T-helper 9 cell (primary cell): ENCODE results near the gene VSTM5.
"Not testable (repeated sequence)": the region's sequence is repeated elsewhere in the genome, so short reads cannot be mapped to it uniquely, and the experiment has no call there.

Experiments used
- DNase-seq: peaks from one replicate; pipeline ENCODE4 v3.0.0-alpha.2; 2020

VSTM5 gene

DNA sequence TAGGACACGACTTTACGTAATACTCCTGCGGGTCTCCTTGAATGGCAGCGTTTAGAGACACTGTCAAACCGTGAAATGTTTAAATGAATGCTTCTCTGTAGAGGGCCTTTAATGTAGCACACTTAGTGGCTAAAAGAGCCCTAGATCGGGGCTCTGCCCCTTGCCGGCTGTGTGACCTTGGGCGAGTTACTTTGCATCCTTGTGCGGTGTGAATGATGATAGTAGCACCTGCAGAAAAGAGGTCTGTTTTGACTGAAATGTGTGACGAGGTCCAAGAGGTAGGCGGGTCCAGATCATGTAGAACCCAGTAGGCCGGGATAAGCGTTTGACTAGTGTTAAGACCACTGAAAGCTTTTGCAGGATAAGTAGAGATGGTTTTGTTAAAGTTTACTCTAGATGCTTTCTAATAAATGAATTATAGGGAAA, 65.5 kb downstream of the VSTM5 start:
- DNase-seq: no peak

DNA sequence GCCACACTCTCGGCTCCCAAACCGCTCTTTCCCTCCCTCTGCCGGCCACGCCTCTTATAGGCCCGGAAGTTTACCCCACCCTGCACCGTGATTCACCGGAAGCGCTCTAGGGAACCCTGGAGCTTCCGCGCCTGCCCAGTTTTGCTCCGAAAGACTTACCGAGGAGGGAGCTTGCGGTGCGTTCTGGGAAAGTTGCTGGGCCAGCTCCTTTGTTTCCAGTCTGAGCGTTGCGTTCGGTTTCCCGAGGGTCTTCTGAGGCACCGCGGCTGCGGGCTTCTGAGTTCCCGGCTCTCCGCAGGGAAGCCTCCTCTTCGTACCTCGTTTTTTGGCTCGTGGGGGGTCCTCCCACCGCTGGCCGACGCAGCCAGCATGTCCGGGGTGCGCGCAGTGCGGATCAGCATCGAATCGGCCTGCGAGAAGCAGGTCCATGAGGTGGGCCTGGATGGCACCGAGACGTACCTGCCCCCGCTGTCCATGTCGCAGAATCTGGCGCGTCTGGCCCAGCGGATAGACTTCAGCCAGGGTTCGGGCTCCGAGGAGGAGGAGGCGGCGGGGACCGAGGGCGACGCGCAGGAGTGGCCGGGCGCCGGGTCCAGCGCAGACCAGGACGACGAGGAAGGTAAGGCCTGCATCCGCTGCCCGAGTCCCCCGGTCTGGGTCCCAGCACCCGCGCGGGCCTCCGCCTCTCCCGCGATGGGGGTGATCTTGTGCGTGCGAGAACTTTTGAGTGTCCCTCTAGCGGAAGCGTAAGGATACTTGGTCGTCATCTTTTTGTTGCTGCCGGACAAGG, 66.1 kb downstream of the VSTM5 start, which contains the start of gene MED17:
MED17 (plus strand) TSS at position 138 of the 790 bp plus-strand sequence; CDS start at position 370, 232 bp downstream.
- peak; percentile 82 for DNase-seq

DNA sequence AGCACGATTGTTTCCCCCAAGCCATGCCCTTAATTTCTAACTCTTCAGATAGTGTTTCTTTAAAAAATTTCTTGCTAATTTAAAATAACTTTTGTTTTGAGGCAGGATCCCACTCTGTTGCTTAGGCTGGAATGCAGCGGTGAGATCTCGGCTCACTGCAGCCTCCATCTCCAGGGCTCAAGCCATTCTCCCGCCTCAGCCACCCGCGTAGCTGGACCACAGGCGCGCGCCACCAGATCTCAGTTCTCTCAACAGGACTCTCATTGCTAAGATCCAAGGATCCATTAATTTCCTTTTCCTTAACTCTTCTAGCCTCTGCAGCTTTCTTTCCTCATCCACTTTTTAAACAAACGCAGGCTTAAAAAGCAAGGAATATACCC, 66.7 kb downstream of the VSTM5 start:
- no peak for DNase-seq

DNA sequence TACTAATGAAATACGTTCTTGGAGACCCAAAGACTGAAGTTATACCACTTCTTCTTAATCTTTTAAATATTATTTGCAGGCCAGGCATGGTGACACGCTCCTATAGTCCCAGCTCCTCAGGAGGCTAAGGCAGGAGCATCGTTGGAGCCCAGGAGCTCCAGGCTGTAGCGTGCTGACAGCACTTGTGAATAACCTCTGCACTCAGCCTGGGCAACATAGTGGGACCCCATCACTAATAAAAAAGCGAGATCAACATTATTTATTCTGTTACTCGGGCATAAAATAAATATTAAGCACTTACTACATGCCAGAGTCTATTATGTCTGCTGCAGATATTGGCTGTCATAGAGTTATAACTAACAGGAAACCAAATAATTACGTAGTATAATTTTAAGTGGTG, 67.1 kb downstream of the VSTM5 start:
- DNase-seq: no peak

DNA sequence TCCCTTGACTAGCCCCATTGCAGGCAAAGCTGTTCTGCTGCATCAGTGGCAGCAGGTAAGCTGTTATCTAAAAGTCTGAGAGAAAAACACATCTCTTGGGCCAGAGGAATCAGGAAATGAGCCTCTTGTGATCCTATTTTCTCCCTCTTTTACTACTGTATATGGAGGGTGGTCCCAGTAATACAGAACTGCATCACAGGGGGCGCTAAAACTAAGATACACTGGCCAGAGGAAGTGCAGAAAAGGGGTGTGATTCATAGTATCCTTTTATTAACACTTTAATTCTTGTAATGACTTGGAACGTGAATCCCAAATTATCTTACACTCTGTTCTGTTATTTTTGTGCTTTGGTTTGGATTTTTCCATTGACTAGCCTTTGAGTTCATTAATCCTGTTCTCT, 75.1 kb downstream of the VSTM5 start:
- no peak for DNase-seq

DNA sequence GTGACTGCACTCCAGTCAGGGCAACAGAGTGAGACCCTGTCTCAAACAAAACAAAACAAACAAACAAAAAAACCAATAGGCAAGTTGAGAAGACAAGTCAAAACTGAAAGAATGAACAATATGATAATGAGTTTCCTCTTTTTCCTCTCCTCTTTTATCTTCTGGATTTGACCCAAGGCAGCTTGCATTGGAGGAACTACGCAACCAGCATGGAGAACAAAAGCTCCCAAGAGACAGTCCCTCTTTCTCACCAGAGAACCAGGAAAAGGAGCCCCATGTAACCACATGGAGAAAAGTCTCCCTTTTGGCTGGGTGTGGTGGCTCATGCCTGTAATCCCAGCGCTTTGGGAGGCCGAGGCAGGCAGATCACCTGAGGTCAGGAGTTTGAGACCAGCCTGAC, 75.9 kb downstream of the VSTM5 start:
- not testable (repeated sequence) for DNase-seq

DNA sequence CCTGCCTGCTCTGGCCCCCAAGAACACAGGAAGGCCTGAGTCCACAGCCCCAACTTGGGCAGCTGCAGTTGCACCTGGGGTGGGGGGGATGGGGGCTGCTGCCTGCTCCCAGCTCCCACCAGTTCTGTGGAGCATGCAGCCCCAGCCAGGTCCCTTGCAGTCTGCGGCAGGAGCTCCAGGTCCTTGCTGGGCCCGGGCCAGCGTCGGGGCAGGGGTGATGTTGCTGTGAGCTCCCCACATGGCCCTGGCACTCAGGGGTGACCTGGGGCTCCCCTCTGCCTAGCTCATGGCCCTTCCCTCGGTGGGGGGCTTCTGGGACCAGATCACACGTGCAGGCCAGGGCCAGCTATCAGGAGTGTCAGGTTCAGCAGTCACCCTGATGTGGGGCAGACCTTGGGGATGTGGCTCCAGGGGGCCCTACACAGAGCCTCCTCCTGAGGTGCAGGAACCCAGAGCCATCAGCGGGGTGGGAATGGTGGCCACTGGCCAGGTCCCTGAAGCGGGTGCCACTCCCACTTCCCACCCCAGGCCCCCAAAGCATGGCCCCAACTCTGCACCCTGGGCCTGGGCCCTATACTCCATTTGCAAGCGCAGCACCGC, 76.7 kb downstream of the VSTM5 start:
- no peak for DNase-seq

DNA sequence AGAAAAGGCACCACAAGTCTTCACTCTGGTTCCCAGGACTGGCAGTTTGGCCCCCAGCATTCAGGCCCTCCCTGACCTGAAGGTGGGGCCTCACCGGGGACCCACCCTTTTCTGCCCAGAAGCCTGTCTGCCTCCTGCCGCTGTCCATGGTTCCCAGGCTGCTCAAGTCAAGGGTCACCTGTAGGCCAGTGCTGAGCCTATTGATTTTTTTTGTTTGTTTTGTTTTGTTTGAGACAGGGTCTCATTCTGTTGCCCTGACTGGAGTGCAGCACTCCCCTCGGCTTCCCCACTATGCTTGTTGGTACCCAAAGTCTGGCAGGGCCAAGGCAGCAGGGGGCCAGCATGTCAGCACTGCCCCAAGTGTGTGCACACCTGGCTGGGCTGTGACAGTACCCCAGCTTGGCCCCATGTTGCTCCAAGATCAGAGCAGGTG, 77.4 kb downstream of the VSTM5 start:
- no peak for DNase-seq

DNA sequence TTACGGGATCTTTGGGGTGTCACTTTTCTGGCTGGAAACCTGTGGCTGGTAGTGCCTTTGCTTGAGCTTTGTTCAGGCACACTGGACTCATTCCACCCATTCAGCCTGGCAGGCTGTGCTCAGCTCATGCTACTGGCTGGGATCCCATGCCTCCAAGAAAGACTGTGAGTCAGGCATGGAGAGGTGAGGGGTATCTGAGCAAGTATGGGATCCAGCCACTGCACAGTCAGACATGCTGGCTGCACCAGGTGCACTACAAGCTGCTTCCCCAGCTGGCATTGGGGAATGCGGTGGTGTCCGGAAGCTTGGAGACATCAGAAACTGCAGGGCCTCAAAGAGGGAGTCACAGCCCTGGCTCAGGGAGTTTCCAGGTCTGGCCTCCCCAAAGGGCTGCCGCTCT, 78.3 kb downstream of the VSTM5 start:
- no peak for DNase-seq

DNA sequence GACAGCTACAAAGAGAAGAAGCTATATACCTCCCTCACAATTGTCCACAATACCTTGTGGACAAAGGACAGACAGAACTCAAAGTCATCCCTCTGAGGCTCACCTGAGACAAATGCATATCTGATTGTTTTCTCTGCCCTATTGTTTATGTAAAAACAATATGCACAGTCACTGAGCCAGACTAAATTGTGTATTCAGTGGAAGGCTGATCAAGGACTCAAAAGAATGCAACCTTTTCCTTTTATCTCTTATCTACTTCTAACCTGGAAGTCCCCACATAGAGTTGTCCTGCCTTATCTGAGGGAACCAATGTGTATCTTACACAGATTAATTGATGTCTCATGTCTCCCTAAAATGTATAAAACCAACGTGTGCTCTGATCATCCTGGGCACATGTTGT, 80.3 kb downstream of the VSTM5 start:
- no peak for DNase-seq
